Ectodermal cell (in vitro differentiated cells): Measurements from ENCODE around the gene EIF4E3.

ENCODE experiments used
- H3K27ac ChIP-seq: 2 replicates; pipeline ENCODE4 v1.7.0; 2013; ENCODE audit warnings: mild to moderate bottlenecking, low read depth, low read length; ENCODE audit not compliant: insufficient read depth, poor library complexity, severe bottlenecking
- H3K27me3 ChIP-seq: 2 replicates; pipeline ENCODE4 v1.7.0; 2013; ENCODE audit warnings: mild to moderate bottlenecking, low read length; ENCODE audit not compliant: insufficient read depth, control insufficient read depth, poor library complexity, severe bottlenecking
- H3K36me3 ChIP-seq: one replicate; pipeline ENCODE4 v1.7.0; 2013; ENCODE audit warnings: low read length; ENCODE audit not compliant: control insufficient read depth, insufficient read depth
- H3K4me1 ChIP-seq: one replicate; pipeline ENCODE4 v1.7.0; 2013; ENCODE audit warnings: low read length; ENCODE audit not compliant: control insufficient read depth, insufficient read depth
- H3K4me3 ChIP-seq: 2 replicates; pipeline ENCODE4 v1.7.0; 2013; ENCODE audit warnings: low read depth, low read length, control low read depth; ENCODE audit not compliant: insufficient read depth
- H3K9me3 ChIP-seq: 2 replicates; pipeline ENCODE4 v1.7.0; 2013; ENCODE audit warnings: mild to moderate bottlenecking, low read length, moderate library complexity; ENCODE audit not compliant: control insufficient read depth
- WGBS, 2 experiments: methylation state at CpG; one replicate each; pipeline ENCODE4 v1.1.7; 2013; ENCODE audit warnings: missing lambda C conversion rate in 2 of 2; 5-methylcytosine and 5-hydroxymethylcytosine counted together

Gene EIF4E3

GRCh38 chr3:71724171-71724453, 1.1 kb downstream of the EIF4E3 start:
- no peaks in the 10 kb centered on the region for H3K36me3 ChIP-seq
- no peaks in the 10 kb centered on the region for H3K9me3 ChIP-seq
- H3K4me3 ChIP-seq, result peak overlapping the region; percentile 65
- H3K27ac ChIP-seq, result no peak overlapping the region
- no peaks in the 10 kb centered on the region for H3K4me1 ChIP-seq
- H3K27me3 ChIP-seq, result peaks cover 35% of the 10 kb centered on the region

DNA sequence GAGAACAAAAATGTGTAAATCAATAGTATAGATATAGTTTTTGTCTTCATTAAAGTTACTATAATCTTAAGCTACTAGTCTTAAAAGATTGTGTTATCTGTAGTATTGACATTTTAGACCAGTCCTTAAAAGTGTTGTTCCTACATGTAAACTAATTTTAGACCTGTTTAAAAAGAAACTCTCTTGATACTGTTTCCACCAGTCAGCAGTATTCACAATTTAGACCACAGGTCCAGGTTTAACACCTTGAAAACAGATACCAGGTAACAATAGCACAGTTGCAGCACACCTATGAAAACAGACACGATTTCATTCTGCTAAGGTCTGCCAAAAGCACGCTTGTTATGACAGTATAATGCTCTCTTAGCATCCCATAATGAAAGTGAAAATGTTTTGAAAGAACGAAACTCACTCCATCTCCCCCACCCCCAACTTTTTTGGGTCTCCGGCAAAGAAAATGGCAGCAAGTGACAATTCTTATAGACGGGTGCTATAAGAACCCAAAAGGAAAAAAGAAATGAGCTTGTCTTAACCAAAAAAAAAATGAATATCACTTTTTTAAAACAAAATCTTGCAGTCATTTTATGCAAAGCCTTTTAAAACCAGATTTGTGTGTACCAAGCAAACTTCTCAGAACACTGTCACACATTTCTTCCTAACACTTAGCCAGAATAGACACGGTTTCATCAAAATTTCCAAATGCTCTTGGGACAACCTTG, 1.6 kb downstream of the EIF4E3 start:
- H3K9me3 ChIP-seq, result no peaks in the 10 kb centered on the region
- 77 to 85% methylated on average over 5 to 6 of the region's 6 CpGs for WGBS, 2 experiments
- H3K27me3 ChIP-seq, result peaks cover 35% of the 10 kb centered on the region
- H3K4me3 ChIP-seq, result no peak overlapping the region
- no peaks in the 10 kb centered on the region for H3K4me1 ChIP-seq
- no peak overlapping the region for H3K27ac ChIP-seq
- no peaks in the 10 kb centered on the region for H3K36me3 ChIP-seq

- no peak overlapping the region for H3K27ac ChIP-seq
- H3K27me3 ChIP-seq, result peaks cover 35% of the 10 kb centered on the region
- no peak overlapping the region for H3K4me3 ChIP-seq
- WGBS, 2 experiments, result 88 to 97% methylated on average over 1 of the region's 1 CpG
- H3K9me3 ChIP-seq, result no peaks in the 10 kb centered on the region
- no peaks in the 10 kb centered on the region for H3K36me3 ChIP-seq
- H3K4me1 ChIP-seq, result no peaks in the 10 kb centered on the region
Observed at GRCh38 chr3:71722693-71723092, 2.5 kb downstream of the EIF4E3 start.

- Histone ChIP-seq H3K36me3 (no peaks in the 10 kb centered on the region), H3K27ac (no peak overlapping the region), H3K27me3 (peaks cover 35% of the 10 kb centered on the region), H3K9me3 (no peaks in the 10 kb centered on the region), H3K4me3 (no peak overlapping the region), H3K4me1 (no peaks in the 10 kb centered on the region)
- 91 to 94% methylated on average over 6 of the region's 6 CpGs for WGBS, 2 experiments
Observed at GRCh38 chr3:71721651-71722157, 3.5 kb downstream of the EIF4E3 start.

- no peak overlapping the region for H3K4me3 ChIP-seq
- H3K27me3 ChIP-seq, result peaks cover 30% of the 10 kb centered on the region
- 92 to 93% methylated on average over 7 of the region's 7 CpGs for WGBS, 2 experiments
- no peaks in the 10 kb centered on the region for H3K9me3 ChIP-seq
- no peaks in the 10 kb centered on the region for H3K4me1 ChIP-seq
- H3K36me3 ChIP-seq, result no peaks in the 10 kb centered on the region
- H3K27ac ChIP-seq, result no peak overlapping the region
Observed at GRCh38 chr3:71721002-71721401, 4.2 kb downstream of the EIF4E3 start.

GRCh38 chr3:71718072-71718471, 7.1 kb downstream of the EIF4E3 start:
- Histone ChIP-seq H3K36me3 (no peaks in the 10 kb centered on the region), H3K9me3 (no peaks in the 10 kb centered on the region), H3K4me3 (no peak overlapping the region), H3K4me1 (no peaks in the 10 kb centered on the region), H3K27ac (no peak overlapping the region), H3K27me3 (peaks cover 6% of the 10 kb centered on the region)
- 94 to 95% methylated on average over 4 of the region's 4 CpGs for WGBS, 2 experiments

DNA sequence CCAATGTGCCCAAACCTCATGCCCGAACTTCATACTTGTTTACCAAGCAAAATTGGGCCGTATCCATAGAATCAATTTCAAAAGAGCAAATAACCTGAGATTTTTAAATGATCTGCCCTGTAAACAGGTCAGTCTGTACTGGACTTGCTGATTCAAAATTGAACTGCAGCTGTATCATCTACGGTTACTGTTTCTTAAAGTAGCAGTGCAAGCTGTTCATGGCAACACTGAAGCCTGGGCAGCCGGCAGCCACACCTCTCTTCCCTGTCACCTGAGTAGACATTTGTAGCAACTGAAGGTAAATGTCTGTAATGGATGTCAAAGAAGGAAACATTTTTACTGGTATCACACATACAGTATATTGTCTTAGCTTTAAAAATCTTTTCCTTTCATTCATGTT, 10.6 kb downstream of the EIF4E3 start:
- no peaks in the 10 kb centered on the region for H3K9me3 ChIP-seq
- 81 to 85% methylated on average over 4 of the region's 4 CpGs for WGBS, 2 experiments
- no peaks in the 10 kb centered on the region for H3K36me3 ChIP-seq

DNA sequence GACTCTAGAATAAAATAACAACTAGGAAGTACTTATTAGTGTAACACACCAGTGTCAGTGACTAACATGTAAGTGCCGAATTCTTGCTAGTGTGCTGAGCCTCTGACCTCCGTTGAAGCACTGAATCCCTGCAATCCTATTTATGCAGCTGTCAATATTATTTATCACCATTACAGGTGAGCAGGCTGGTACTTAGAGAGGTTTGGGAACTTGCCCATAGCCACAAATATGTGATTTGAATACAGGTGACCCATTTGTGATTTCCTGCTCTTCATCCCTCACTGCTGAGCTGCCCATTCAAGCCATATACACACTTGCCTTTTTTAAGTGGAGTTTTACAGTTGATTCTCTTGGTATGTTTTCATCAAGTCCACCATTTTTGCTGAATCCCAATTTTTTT, 12.2 kb downstream of the EIF4E3 start:
- Histone ChIP-seq H3K4me1 (no peaks in the 10 kb centered on the region), H3K9me3 (no peaks in the 10 kb centered on the region), H3K36me3 (no peaks in the 10 kb centered on the region), H3K27me3 (no peaks in the 10 kb centered on the region), H3K4me3 (no peak overlapping the region), H3K27ac (no peak overlapping the region)
- WGBS, 2 experiments, result 91 to 95% methylated on average over 2 of the region's 2 CpGs

More for the DNA sequence above, 10.6 kb downstream of the EIF4E3 start:
- Histone ChIP-seq H3K27me3 (no peaks in the 10 kb centered on the region), H3K4me3 (no peak overlapping the region), H3K4me1 (no peaks in the 10 kb centered on the region), H3K27ac (no peak overlapping the region)

GRCh38 chr3:71710906-71711494, 14.2 kb downstream of the EIF4E3 start:
- Histone ChIP-seq H3K36me3 (no peaks in the 10 kb centered on the region), H3K27ac (no peak overlapping the region), H3K4me3 (no peak overlapping the region), H3K9me3 (no peaks in the 10 kb centered on the region), H3K4me1 (no peaks in the 10 kb centered on the region), H3K27me3 (no peaks in the 10 kb centered on the region)
- 52 to 57% methylated on average over 1 of the region's 1 CpG for WGBS, 2 experiments

DNA sequence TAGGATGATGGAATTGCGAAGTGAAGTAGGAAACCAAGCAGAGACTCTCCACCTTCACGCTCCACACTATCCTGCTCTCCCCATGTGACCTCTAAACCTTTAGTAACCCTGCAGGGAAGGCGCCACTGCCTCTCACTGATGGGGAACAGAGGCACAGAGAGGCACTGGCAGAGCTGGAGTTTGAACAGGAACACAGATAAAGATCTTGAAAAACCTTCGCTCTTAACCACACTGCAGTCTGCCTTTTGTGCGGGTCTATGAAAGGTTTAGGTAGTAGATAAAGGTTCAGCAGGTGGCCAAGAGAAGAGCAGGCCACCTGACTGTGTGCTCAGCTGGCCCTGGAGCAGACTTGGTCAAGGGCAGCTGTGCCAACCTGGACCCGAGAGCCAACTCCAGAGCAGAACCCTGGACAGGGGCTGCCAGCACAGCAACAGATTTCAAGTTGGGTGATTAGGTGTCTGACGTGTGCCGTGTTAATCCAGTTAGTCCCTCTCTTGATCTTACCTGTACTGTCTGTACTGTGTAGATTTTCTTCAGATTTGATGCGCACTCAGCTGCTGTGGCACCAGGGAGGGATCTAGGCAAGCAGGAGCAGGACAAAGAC, 15.2 kb downstream of the EIF4E3 start:
- 93 to 95% methylated on average over 9 of the region's 9 CpGs for WGBS, 2 experiments
- no peak overlapping the region for H3K27ac ChIP-seq
- H3K36me3 ChIP-seq, result no peaks in the 10 kb centered on the region
- H3K27me3 ChIP-seq, result no peaks in the 10 kb centered on the region
- H3K9me3 ChIP-seq, result no peaks in the 10 kb centered on the region
- no peak overlapping the region for H3K4me3 ChIP-seq
- H3K4me1 ChIP-seq, result peaks cover 1% of the 10 kb centered on the region
